ENCODE measurements around the gene PIP4P1.
"Not testable (repeated sequence)": the region's sequence is repeated elsewhere in the genome, so short reads cannot be mapped to it uniquely, and the experiment has no call there.

Gene PIP4P1

GRCh38 chr14:20477211-20477876 is 16.1 kb upstream of the PIP4P1 start:
- no peak overlapping the region for H3K4me3 ChIP-seq (ENCODE audit: low read depth, low read length)

DNA sequence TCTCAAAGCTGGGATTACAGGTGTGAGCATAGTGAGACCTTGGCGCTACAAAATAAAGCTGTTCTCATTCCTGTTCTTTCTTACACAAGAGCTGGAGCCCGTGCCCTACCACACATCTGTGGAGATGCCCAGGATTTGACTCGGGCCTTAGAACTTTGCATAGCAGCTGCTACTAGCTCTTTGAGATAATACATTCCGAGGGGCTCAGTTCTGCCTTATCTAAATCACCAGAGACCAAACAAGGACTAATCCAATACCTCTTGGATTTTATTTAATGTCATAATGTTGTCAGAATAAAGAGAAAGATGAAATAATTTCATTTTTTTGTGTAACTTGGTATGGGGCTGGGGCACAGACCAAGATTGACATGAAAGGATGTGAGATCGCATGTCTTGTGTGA is 15.5 kb upstream of the PIP4P1 start:
- no peak overlapping the region for H3K4me3 ChIP-seq (ENCODE audit: low read depth, low read length)

DNA sequence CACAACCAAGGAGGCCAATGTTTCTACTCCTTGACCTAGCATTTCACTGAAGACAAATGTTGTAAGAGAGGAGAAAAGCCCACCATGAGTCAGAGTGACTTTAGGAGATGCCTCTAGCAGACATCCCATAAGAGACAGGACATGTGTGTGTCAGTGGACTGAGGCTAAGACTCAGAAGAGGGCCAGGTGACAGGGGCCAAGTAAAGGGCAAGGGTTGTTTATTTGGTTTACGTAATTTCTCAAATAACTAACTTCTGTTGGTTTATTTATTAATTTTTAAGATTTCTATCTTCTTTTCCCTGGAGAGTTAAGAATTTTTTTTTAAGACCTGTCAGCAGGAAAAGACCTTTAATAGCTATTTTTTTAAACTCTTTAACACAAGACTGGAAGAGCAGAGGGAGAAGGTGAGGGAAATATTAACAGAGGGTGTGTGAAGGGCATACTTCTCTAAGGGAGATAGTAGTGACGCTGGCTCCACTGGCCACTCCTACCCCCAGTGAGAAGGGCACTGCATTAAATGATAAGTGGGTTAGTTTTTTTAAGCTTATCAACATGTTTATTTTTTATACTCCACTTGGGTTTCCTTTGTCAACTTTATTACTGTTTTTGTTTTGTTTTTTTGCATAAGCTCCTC is 11.4 kb upstream of the PIP4P1 start:
- H3K4me3 ChIP-seq (ENCODE audit: low read depth, low read length) = no peak overlapping the region

DNA sequence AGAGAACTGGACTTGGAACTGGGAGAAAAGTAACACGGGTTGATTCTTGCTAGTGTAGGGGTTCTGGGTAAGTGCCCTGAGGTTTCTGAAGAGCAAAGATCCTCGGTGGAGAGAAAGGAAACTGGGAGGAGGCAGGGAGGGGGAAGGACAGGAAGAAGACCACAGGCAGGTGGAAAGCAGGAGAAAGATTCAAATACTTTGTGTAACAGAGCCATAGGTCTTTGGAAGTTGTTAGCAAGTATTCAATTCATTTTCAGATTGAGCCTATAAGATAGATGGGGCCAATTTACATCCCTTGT is 9.3 kb upstream of the PIP4P1 start:
- peak overlapping the region; percentile 91 for H3K4me3 ChIP-seq (ENCODE audit: low read depth, low read length)

DNA sequence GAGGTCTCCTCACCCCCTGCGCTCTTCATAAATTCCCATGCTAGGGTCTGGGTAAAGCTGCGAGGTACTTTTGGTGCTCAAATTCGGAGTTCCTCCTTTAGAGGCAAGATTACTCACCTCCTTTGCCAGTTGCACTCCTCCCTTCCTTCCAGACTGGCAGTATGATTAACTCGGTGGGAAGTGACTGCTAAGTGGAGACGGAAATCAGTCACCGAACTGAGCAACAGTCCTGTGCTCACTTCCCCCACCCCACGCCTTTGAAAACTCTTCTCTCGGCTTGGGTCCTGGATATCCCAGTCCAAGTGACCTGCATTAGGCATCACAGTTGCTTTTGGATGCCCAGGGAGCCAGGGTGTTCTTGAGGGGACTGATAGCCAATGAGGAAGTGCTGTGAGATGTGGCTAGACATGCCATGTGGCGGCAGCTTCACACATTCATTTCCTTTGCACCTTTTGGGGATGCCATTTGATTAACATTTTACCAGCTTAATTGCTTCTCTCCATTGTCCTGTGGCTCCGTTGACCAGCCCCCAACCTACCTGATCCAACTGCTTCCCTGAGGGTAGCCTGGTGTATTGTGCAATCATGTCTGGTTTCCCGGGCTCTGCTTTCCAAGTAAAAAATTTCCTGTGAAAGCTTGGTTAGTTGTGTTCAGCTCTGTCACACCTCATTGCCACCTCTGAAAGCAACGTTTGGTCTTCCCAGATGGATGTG is 8.8 kb upstream of the PIP4P1 start:
- peak overlapping the region; percentile 91 for H3K4me3 ChIP-seq (ENCODE audit: low read depth, low read length)

DNA sequence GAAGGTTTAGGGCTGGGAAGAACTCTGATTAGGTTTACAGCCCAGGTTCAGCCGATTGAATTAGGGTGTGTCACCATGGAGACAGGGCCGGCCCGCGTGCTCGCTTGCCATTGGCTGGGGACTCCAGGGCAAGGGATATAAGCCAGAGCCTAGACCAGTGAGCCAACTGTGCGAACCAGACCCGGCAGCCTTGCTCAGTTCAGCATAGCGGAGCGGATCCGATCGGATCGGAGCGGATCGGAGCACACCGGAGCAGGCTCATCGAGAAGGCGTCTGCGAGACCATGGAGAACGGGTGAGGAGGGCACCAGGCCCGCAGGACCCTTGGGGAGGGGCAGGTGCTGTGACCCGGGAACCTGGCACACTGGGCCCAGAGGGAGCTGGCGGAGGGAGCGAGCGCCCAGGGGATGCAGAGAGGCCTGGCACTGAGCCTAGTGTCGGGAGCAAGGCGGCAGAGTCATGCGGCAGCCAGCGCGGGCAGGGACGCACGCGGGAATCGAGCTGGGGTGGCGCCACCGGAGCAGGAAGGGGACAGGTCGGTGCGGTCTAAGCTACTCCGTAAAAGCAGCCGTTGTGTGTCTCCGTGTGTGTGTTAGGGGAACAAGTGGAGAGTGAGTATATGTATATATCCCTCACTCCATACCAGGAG is 8.1 kb upstream of the PIP4P1 start, which contains the start of gene PNP:
TSS of gene PNP (plus strand) at position 165 of the 648 bp plus-strand sequence. CDS start at position 284, 119 bp downstream.
- H3K4me3 ChIP-seq (ENCODE audit: low read depth, low read length) = peak within 1 kb of the TSS; percentile 91

DNA sequence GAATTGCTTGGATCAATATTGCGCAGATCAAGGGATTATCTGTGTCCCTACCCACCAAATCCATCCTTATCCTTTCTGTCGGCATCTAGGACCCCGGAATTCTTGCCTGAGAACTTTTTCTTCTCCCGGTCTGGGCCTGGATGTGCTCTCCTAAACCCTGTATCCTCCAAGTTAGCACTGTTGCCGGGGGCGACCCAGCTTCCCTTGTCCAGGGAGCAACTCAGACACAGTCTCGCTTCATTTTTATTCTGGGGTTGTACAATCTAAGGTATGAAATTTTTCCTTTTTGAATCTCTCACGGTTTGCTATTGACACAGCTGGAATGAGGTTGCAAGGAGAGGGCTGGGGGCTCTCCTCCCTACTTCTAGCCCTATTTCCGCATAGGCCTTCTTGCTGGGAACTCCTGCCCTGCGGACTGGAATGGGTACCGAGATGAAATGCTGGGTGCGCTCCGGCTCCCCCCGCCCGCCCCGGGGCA is 7.6 kb upstream of the PIP4P1 start:
- peak overlapping the region; percentile 91 for H3K4me3 ChIP-seq (ENCODE audit: low read depth, low read length)

DNA sequence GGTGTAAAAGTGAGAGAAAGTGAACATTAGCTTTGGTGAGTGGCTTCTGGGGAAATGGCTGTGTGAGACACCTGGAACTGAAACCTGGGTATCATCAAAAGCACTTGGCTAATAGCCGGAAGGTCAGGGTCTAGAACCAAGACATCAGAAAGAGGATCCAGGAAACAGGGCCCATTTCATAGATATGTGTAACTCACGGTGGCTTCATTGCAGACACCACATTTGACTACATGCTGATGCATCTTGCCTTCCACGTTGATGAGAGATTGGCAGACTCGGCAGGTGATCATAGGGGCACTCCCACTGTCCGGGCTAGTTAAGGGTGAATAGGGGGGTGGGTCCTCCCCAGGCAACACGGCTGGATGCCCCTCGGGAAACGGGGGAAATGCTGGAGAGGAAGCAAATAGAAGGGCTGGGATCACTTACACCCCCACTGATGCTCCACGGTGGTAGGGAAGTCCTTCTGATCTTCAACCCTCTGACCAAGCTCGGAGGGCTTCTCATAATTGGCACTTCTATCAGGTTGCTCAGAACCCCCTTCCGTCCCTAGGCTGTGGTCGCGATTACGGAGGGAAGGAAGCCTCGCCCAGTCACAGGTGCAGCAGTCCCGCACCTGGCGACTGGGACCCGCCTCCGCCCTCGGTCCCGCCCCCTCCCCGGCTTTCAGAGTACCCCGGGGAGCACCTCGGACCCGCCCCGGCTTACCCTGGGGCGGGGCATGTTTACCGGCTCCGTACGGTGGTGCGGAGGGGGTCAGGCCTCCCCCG is 593 bp downstream of the PIP4P1 start:
- H3K4me3 ChIP-seq (ENCODE audit: low read depth, low read length) = peak overlapping the region; percentile 84

GRCh38 chr14:20458031-20458789 is 3.0 kb downstream of the PIP4P1 start:
- no peak overlapping the region for H3K4me3 ChIP-seq (ENCODE audit: low read depth, low read length)

- no peak overlapping the region for H3K4me3 ChIP-seq (ENCODE audit: low read depth, low read length)
Observed at GRCh38 chr14:20456971-20457370, 4.3 kb downstream of the PIP4P1 start.

- H3K4me3 ChIP-seq (ENCODE audit: low read depth, low read length) = peak overlapping the region; percentile 98
Observed at GRCh38 chr14:20455355-20456300, 5.6 kb downstream of the PIP4P1 start.

DNA sequence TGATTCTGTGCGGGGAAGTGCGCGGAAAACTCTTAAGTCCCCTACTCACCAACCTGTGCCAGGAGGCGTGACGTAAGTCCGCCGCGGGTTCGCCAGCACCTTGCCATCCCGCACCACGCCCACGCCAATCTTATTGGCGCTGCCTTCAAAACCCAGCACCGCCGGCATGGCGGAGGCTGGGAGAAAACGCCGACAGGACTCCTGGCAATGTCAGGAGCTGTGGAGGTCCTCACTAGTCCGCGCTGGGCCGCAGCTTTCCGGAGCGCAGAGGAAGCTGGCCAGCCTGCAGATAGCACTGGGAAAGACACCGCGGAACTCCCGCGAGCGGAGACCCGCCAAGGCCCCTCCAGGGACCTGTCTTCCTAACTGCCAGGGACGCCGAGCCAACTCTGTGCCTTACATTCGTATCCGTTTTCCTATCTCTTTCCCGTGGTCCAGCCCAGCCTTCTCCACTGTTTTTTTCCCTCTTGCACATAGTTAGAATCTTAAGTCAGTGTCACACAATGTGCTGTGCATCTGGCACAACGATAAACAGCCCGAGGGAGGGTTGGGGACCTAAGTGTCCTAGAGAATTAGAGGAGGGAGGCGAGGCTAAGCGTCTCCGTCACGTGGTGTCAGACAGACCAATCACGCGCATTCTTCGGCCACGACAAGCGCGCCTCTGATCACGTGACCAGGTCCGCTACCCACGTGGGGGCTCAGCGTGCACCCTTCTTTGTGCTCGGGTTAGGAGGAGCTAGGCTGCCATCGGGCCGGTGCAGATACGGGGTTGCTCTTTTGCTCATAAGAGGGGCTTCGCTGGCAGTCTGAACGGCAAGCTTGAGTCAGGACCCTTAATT is 6.5 kb downstream of the PIP4P1 start, which contains the start of the genes APEX1 and OSGEP:
TSS of gene APEX1 (plus strand) at position 711 of the 839 bp plus-strand sequence. CDS start 420 bp downstream, outside the sequence.
TSS of gene OSGEP (minus strand) at position 297 of the 839 bp plus-strand sequence. CDS start at position 168, 129 bp downstream.
- peak within 1 kb of the TSS; percentile 98 for H3K4me3 ChIP-seq (ENCODE audit: low read depth, low read length)

GRCh38 chr14:20452831-20453230 is 8.4 kb downstream of the PIP4P1 start:
- H3K4me3 ChIP-seq (ENCODE audit: low read depth, low read length) = not testable (repeated sequence)

DNA sequence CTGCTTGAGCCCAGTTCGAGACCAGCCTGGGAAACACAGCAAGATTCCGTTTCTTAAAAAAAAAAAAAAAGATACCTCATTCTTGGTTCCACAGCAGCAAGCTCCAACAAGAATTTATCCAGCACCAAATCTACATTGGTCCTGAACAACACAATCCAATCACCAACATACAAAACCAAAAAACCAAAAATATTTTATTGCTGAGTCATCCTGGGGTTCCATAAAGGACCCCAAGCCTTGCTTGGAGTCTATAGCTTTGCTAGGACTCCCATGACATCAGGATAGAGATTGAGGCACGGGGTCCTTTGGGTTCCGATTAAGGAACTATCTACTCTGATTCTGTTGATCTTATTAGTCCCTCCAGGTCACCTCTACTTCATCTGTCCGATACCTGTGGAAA is 14.3 kb downstream of the PIP4P1 start:
- H3K4me3 ChIP-seq (ENCODE audit: low read depth, low read length) = no peak overlapping the region

DNA sequence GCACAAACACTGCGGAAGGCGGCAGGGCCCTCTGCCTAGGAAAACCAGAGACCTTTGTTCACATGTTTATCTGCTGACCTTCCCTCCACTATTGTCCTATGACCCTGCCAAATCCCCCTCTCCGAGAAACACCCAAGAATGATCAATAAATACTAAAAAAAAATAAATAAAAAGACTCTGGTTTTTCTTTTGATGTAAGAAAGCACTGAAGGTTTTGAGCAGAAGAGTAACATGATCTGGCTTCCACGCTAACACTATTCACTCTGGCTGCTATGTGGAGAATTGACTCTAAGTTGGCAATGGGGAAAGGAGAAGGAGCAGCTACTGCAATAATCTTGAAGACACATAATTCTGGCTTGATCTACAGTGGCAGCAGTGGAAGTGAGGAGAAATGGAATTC is 17.6 kb downstream of the PIP4P1 start:
- H3K4me3 ChIP-seq (ENCODE audit: low read depth, low read length) = not testable (repeated sequence)

DNA sequence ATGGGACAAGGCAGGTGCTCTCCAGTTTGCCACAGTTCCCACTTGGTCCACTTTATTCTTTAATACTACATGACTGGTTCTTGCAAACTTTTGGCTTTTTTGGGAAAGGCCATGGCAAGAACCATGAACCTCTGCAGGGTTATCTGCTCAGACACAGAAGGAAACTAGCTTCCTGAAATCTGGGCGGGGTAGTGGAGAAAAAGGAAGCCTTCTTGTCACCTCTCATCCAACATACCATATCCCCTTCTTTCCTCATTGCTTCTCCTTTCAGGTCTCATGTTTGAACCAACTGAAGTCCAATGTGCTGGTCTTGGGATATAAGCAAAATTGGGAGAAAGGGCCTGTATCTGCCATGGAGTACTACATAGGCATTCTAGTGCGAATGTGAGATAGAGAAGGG is 19.8 kb downstream of the PIP4P1 start:
- no peak overlapping the region for H3K4me3 ChIP-seq (ENCODE audit: low read depth, low read length)

DNA sequence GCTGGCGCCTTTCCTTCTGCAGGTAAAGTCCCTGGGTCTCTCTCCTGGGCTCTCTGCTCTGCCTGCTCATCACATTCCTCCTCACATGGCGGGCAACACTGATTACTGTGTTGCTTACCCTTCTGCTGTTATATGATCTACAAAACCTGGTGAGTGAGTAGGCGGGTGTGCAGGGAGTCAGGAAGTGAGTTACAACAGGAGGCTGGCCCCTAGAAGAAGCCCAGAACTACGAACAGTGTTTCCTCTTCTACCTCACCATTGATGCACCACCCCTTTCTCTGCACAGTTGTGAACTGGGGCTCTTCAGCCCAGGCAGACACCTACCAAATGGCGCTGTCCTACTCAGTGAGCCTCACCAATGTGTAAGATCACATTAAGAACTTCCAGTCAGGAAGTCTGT is 20.4 kb downstream of the PIP4P1 start:
- no peak overlapping the region for H3K4me3 ChIP-seq (ENCODE audit: low read depth, low read length)

- H3K4me3 ChIP-seq (ENCODE audit: low read depth, low read length) = no peak overlapping the region
Observed at GRCh38 chr14:20440465-20440864, 20.8 kb downstream of the PIP4P1 start.
